NCI-H2081 (cell line): ENCODE data around the gene LHFPL2.
"Not testable (repeated sequence)": the region's sequence is repeated elsewhere in the genome, so short reads cannot be mapped to it uniquely, and the experiment has no call there.

ENCODE experiments used
- DNase-seq, 2 experiments: peaks; one replicate each; lab custom pipeline; 2025; lab: John Stamatoyannopoulos, UW

Gene LHFPL2

GRCh38 chr5:78648359-78649210 lies at the start of gene LHFPL2:
Gene LHFPL2 (minus strand): TSS chr5:78648772. CDS start chr5:78510213, 138,559 bp downstream.
- DNase-seq = peak in 1 of 2 experiments; percentile 10

- no peak for DNase-seq
Measured at GRCh38 chr5:78696637-78697036, 48.1 kb upstream of the LHFPL2 start.

GRCh38 chr5:78696052-78696451 lies 47.5 kb upstream of the LHFPL2 start:
- not testable (repeated sequence) for DNase-seq

- no peak for DNase-seq
Measured at GRCh38 chr5:78693339-78693738, 44.8 kb upstream of the LHFPL2 start.

GRCh38 chr5:78691084-78691960 lies 42.8 kb upstream of the LHFPL2 start:
- DNase-seq = no peak

- no peak for DNase-seq
Measured at GRCh38 chr5:78690253-78690972, 41.8 kb upstream of the LHFPL2 start.

GRCh38 chr5:78689540-78690252 lies 41.1 kb upstream of the LHFPL2 start:
- no peak for DNase-seq

- DNase-seq = not testable (repeated sequence)
Measured at GRCh38 chr5:78687514-78687913, 38.9 kb upstream of the LHFPL2 start.

- DNase-seq = not testable (repeated sequence)
Measured at GRCh38 chr5:78683905-78684304, 35.3 kb upstream of the LHFPL2 start.

- DNase-seq = no peak
Measured at GRCh38 chr5:78679905-78680304, 31.3 kb upstream of the LHFPL2 start.

- no peak for DNase-seq
Measured at GRCh38 chr5:78677777-78678668, 29.5 kb upstream of the LHFPL2 start.

GRCh38 chr5:78675956-78676730 lies 27.6 kb upstream of the LHFPL2 start:
- DNase-seq = no peak

- DNase-seq = not testable (repeated sequence)
Measured at GRCh38 chr5:78673827-78674226, 25.3 kb upstream of the LHFPL2 start.

GRCh38 chr5:78672154-78672553 lies 23.6 kb upstream of the LHFPL2 start:
- no peak for DNase-seq

GRCh38 chr5:78671609-78672008 lies 23.0 kb upstream of the LHFPL2 start:
- no peak for DNase-seq

GRCh38 chr5:78670701-78671269 lies 22.2 kb upstream of the LHFPL2 start:
- no peak for DNase-seq

- no peak for DNase-seq
Measured at GRCh38 chr5:78669331-78669730, 20.8 kb upstream of the LHFPL2 start.

GRCh38 chr5:78667461-78668103 lies 19.0 kb upstream of the LHFPL2 start:
- DNase-seq = no peak

- not testable (repeated sequence) for DNase-seq
Measured at GRCh38 chr5:78666975-78667374, 18.4 kb upstream of the LHFPL2 start.
